ENCODE data around the gene C2orf80. TPM values are rescaled to one million over a fixed set of nuclear protein-coding genes. Genes with fewer than 3 reads are reported as not detected.

Gene C2orf80
- total and polyA plus RNA-seq, 2 experiments from 2014 or later, result 0.92 TPM; not detected in 1

DNA sequence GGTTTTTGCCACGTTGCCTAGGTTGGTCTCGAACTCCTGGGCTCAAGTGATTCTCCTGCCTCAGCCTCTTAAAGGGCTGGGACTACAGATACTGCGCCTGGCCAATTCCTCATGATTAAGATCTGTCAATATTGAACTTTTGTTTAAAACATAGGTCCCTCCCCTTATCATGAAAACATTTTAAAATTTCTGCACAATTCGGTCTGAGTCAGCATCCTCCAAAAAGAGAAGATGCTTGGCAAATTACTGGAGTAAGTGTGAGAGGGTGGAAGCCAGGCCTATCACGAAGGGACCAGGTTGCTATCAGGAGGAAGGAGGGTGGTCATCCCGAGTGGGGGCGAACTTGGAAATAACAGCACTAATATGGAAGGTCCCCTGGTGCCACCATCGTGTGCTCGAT, 15.7 kb downstream of the C2orf80 start (continued):
- TF ChIP-seq, protein P1, sequence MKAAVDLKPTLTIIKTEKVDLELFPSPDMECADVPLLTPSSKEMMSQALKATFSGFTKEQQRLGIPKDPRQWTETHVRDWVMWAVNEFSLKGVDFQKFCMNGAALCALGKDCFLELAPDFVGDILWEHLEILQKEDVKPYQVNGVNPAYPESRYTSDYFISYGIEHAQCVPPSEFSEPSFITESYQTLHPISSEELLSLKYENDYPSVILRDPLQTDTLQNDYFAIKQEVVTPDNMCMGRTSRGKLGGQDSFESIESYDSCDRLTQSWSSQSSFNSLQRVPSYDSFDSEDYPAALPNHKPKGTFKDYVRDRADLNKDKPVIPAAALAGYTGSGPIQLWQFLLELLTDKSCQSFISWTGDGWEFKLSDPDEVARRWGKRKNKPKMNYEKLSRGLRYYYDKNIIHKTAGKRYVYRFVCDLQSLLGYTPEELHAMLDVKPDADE (IDR thresholded peaks at IDR 0.05), result no peak
- TF ChIP-seq ZNF114 (CRISPR knock-in tag; IDR thresholded peaks at IDR 0.05), result no peak
- TF ChIP-seq ZNF331 (CRISPR knock-in tag; IDR thresholded peaks at IDR 0.05; ENCODE audit: low read depth), result no peak
- TF ChIP-seq, protein P2, sequence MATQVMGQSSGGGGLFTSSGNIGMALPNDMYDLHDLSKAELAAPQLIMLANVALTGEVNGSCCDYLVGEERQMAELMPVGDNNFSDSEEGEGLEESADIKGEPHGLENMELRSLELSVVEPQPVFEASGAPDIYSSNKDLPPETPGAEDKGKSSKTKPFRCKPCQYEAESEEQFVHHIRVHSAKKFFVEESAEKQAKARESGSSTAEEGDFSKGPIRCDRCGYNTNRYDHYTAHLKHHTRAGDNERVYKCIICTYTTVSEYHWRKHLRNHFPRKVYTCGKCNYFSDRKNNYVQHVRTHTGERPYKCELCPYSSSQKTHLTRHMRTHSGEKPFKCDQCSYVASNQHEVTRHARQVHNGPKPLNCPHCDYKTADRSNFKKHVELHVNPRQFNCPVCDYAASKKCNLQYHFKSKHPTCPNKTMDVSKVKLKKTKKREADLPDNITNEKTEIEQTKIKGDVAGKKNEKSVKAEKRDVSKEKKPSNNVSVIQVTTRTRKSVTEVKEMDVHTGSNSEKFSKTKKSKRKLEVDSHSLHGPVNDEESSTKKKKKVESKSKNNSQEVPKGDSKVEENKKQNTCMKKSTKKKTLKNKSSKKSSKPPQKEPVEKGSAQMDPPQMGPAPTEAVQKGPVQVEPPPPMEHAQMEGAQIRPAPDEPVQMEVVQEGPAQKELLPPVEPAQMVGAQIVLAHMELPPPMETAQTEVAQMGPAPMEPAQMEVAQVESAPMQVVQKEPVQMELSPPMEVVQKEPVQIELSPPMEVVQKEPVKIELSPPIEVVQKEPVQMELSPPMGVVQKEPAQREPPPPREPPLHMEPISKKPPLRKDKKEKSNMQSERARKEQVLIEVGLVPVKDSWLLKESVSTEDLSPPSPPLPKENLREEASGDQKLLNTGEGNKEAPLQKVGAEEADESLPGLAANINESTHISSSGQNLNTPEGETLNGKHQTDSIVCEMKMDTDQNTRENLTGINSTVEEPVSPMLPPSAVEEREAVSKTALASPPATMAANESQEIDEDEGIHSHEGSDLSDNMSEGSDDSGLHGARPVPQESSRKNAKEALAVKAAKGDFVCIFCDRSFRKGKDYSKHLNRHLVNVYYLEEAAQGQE (IDR thresholded peaks at IDR 0.05; ENCODE audit: unreplicated experiment), result no peak
- no peak for TF ChIP-seq NANOG (IDR thresholded peaks at IDR 0.05; ENCODE audit: borderline replicate concordance)

DNA sequence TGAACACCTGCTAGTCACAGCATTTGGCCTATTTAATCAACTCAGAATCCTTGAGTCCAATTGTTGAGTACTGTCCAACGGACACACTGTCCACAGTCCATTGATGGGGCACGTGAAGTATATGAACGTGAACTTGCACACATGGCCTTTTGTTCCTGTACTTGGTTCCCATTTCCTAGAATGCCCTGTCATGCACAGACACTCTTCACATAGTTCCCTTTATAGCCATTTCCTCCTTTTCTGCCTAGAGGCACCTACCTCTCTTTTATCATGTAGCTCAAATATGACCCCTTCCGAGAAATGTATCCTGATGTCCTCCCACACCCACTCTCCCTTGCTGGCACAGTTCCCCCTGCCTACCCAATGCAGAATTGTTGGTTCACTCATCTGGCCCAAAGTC, 17.7 kb downstream of the C2orf80 start:
- ATAC-seq, result no peak
- no peaks in the 10 kb centered on the region for H4K20me1 ChIP-seq (replicated peaks; ENCODE audit: insufficient read depth)
- H3K36me3 Mint-ChIP-seq (ENCODE audit: low read depth), result no peaks in the 10 kb centered on the region
- H3K27me3 Mint-ChIP-seq (ENCODE audit: insufficient read depth, low read depth, poor library complexity), result peaks cover under 1% of the 10 kb centered on the region
- no peak overlapping the region for H3K4me3 ChIP-seq
- no peaks in the 10 kb centered on the region for H3K9me3 Mint-ChIP-seq
- H3K27me3 ChIP-seq (ENCODE audit: insufficient read depth), result no peaks in the 10 kb centered on the region
- TF ChIP-seq, protein P1 (IDR thresholded peaks at IDR 0.05), result no peak
- TF ChIP-seq CREB1 (CRISPR knock-in tag; IDR thresholded peaks at IDR 0.05; ENCODE audit: low read depth), result no peak
- TF ChIP-seq ZNF331 (CRISPR knock-in tag; IDR thresholded peaks at IDR 0.05; ENCODE audit: low read depth), result no peak
- TF ChIP-seq NANOG (IDR thresholded peaks at IDR 0.05; ENCODE audit: borderline replicate concordance), result no peak
- no peak for TF ChIP-seq EZH2phosphoT487 (IDR thresholded peaks at IDR 0.05; ENCODE audit: unreplicated experiment)
- TF ChIP-seq, protein P3, sequence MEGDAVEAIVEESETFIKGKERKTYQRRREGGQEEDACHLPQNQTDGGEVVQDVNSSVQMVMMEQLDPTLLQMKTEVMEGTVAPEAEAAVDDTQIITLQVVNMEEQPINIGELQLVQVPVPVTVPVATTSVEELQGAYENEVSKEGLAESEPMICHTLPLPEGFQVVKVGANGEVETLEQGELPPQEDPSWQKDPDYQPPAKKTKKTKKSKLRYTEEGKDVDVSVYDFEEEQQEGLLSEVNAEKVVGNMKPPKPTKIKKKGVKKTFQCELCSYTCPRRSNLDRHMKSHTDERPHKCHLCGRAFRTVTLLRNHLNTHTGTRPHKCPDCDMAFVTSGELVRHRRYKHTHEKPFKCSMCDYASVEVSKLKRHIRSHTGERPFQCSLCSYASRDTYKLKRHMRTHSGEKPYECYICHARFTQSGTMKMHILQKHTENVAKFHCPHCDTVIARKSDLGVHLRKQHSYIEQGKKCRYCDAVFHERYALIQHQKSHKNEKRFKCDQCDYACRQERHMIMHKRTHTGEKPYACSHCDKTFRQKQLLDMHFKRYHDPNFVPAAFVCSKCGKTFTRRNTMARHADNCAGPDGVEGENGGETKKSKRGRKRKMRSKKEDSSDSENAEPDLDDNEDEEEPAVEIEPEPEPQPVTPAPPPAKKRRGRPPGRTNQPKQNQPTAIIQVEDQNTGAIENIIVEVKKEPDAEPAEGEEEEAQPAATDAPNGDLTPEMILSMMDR (conservative IDR thresholded peaks at IDR 0.05; ENCODE audit: low read depth in 2 of 2), result no peak
- TF ChIP-seq POLR2AphosphoS5 (IDR thresholded peaks at IDR 0.05; ENCODE audit: low read depth), result no peak
- peaks cover 7% of the 10 kb centered on the region for H3K4me1 Mint-ChIP-seq
- H3K4me1 ChIP-seq (ENCODE audit: insufficient read depth), result peaks cover 3% of the 10 kb centered on the region; the same call in 1 of the 2 replicates
- no peaks in the 10 kb centered on the region for H3K36me3 ChIP-seq (ENCODE audit: insufficient read depth)
- H3K79me2 ChIP-seq (replicated peaks; ENCODE audit: insufficient read depth), result no peaks in the 10 kb centered on the region
- H3K9me2 ChIP-seq (ENCODE audit: insufficient read depth), result no peaks in the 10 kb centered on the region
- no peak overlapping the region for H3K4me2 ChIP-seq
- H3F3A ChIP-seq (replicated peaks; ENCODE audit: low read depth), result no peaks in the 10 kb centered on the region
- no peak overlapping the region for H3K27ac Mint-ChIP-seq
- no peak overlapping the region for H2AFZ ChIP-seq
- H3K4me3 Mint-ChIP-seq, result no peak overlapping the region
- DNase-seq (ENCODE audit: low spot score), result no peak
- no peak overlapping the region for H3K27ac ChIP-seq (ENCODE audit: low read depth)

Data from GM23338 (cell line).